Retinal pigment epithelial cell (primary cell): ENCODE results near the gene PCDHGA3.
A peak's percentile ranks its signal among the peaks of the same experiment; 100 is the strongest.
"Not testable (repeated sequence)": the region's sequence is repeated elsewhere in the genome, so short reads cannot be mapped to it uniquely, and the experiment has no call there.

Experiments
- DNase-seq: peaks from one replicate; pipeline ENCODE4 v3.0.0-alpha.2; 2010; ENCODE audit warnings: low read depth
- H3K4me3 ChIP-seq: 2 replicates; pipeline ENCODE4 v1.5.1; 2011; ENCODE audit warnings: mild to moderate bottlenecking, low read length, control low read depth, moderate library complexity
- TF ChIP-seq, protein P1 (sequence below): conservative IDR thresholded peaks from 2 replicates; pipeline ENCODE4 v1.5.1; 2011; ENCODE audit warnings: low read depth, low read length, control low read depth, inconsistent platforms

Gene PCDHGA3

GRCh38 chr5:141338538-141339306 is 4.9 kb upstream of the PCDHGA3 start, which contains the start of gene PCDHGA2:
PCDHGA2 (plus strand) TSS chr5:141338760.
- TF ChIP-seq, protein P1, sequence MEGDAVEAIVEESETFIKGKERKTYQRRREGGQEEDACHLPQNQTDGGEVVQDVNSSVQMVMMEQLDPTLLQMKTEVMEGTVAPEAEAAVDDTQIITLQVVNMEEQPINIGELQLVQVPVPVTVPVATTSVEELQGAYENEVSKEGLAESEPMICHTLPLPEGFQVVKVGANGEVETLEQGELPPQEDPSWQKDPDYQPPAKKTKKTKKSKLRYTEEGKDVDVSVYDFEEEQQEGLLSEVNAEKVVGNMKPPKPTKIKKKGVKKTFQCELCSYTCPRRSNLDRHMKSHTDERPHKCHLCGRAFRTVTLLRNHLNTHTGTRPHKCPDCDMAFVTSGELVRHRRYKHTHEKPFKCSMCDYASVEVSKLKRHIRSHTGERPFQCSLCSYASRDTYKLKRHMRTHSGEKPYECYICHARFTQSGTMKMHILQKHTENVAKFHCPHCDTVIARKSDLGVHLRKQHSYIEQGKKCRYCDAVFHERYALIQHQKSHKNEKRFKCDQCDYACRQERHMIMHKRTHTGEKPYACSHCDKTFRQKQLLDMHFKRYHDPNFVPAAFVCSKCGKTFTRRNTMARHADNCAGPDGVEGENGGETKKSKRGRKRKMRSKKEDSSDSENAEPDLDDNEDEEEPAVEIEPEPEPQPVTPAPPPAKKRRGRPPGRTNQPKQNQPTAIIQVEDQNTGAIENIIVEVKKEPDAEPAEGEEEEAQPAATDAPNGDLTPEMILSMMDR = peak; percentile 54
- DNase-seq = no peak
- H3K4me3 ChIP-seq = peak within 1 kb of the TSS; percentile 41

DNA sequence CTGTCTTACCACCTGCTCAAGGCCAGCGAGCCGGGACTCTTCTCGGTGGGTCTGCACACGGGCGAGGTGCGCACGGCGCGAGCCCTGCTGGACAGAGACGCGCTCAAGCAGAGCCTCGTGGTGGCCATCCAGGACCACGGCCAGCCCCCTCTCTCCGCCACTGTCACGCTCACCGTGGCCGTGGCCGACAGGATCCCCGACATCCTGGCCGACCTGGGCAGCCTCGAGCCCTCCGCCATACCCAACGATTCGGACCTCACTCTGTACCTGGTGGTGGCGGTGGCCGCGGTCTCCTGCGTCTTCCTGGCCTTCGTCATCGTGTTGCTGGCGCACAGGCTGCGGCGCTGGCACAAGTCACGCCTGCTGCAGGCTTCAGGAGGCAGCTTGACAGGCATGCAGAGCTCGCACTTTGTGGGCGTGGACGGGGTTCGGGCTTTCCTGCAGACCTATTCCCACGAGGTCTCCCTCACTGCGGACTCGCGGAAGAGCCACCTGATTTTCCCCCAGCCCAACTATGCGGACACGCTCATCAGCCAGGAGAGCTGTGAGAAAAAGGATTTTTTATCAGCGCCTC is 2.8 kb upstream of the PCDHGA3 start:
- DNase-seq, H3K4me3 ChIP-seq: not testable (repeated sequence)

- no peak overlapping the region for H3K4me3 ChIP-seq
- TF ChIP-seq, protein P1 = no peak
- no peak for DNase-seq
Observed at GRCh38 chr5:141342773-141343172, 856 bp upstream of the PCDHGA3 start.

- peak overlapping the region; percentile 37 for H3K4me3 ChIP-seq
- DNase-seq = no peak
- TF ChIP-seq, protein P1 = no peak
Observed at GRCh38 chr5:141343953-141344463, 379 bp downstream of the PCDHGA3 start.

DNA sequence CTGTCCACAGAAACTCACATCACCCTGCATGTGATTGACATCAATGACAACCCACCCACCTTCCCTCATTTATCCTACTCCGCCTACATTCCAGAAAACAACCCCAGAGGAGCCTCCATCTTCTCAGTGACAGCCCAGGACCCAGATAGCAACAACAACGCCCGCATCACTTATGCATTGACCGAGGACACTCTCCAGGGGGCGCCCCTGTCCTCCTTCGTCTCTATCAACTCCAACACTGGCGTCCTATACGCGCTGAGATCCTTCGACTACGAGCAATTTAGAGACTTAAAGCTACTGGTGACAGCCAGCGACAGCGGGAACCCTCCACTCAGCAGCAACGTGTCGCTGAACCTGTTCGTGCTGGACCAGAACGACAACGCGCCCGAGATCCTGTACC is 1.7 kb downstream of the PCDHGA3 start:
- no peak overlapping the region for H3K4me3 ChIP-seq
- TF ChIP-seq, protein P1 = no peak
- no peak for DNase-seq

DNA sequence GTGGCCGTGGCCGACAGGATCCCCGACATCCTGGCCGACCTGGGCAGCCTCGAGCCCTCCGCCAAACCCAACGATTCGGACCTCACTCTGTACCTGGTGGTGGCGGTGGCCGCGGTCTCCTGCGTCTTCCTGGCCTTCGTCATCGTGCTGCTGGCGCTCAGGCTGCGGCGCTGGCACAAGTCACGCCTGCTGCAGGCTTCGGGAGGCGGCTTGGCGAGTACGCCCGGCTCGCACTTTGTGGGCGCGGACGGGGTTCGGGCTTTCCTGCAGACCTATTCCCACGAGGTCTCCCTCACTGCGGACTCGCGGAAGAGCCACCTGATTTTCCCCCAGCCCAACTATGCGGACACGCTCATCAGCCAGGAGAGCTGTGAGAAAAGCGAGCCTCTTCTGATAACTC is 2.4 kb downstream of the PCDHGA3 start:
- DNase-seq, H3K4me3 ChIP-seq: not testable (repeated sequence)

- peak within 1 kb of the TSS; percentile 26 for H3K4me3 ChIP-seq
Observed at GRCh38 chr5:141349917-141350619, 6.4 kb downstream of the PCDHGA3 start, which contains the start of gene PCDHGB1. PCDHGB1 (plus strand) TSS chr5:141350099; CDS start chr5:141350261, 162 bp downstream.

More at GRCh38 chr5:141349917-141350619, 6.4 kb downstream of the PCDHGA3 start, which contains the start of gene PCDHGB1:
- TF ChIP-seq, protein P1 = peak; percentile 50
- no peak for DNase-seq
